GM21619 (cell line): Measurements from ENCODE around the gene MRPL14.
A peak's percentile ranks its signal among the peaks of the same experiment; 100 is the strongest.

Source experiments
- ATAC-seq: cut with Tn5 transposase; IDR thresholded peaks from one replicate; pipeline ENCODE4 v1.9.1; 2021; ENCODE audit not compliant: unreplicated experiment

The MRPL14 gene

DNA sequence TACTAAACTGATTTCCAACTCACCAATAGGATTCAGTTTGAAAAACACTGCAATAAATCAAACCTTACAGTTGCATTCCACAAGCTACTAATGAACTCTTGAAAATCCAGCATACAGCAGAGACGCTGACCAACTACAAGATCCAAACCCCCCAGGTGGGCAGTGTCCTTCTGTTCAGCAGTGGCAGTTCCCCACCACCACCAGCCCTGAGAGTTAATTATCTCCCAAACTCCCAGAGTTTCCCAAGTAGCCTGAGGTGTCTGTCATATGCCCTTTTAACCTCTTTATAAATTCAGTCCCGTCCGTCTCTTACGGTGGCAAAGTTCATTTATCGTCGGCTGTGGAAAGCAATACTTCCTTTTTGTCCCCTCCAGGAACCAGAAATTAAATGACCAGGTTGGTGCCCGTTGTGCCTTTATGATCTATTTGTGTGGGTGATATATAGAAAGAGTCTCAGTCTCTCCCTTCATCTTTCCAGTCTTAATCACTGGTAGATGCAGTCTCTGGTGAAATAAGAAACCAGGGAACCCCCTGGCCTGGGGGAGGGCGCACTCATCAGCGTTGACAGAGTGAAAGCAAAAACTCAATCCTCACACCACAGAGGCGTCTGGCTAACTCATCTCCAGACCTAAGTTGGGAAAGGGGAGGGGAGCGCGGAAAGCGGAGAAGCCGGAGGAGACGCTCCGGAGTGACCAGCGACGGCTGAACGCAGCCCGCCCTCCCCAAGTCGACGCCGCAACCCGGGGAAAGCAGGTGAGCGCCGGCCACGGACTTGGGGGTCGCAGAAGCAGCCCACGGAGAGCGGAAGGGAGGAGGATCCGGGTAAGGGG, 717 bp downstream of the MRPL14 start:
- peak; percentile 46 for ATAC-seq

DNA sequence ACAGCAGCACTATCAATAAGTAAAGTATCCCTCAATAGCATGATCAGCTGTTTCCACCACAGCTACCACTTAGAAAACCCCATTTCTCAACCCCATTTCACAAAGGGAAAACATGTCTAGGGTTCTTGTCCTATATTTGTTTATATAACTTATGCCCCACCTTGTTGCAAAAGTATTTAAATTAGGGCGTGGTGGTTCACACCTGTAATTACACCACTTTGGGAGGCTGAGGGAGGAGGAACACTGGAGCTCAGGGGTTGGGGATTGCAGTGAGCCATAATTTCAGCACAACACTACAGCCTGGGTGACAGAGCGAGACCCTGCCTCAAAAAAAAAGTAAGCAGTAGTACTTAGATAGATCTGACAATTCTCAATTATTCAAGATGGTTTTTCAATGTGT, 3.7 kb downstream of the MRPL14 start:
- ATAC-seq: no peak

DNA sequence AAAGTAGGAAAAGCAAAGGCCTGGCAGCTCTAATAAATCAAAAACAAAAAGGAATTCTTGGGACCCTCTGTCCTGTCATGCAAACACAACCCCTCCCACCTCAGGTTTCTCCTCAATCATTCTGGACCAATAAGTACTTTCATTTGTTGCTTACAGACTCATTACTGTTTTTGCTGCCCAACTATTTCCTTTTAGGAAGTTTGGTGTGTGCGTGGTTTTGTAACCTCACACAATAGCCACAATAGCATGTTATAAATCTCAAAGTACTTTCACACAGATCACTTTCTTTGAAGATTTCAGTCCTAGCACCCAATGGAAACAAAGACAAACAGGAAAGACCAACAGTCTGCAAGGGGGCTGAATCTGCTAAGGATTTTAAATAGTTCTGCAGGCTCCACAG, 4.5 kb downstream of the MRPL14 start:
- no peak for ATAC-seq

DNA sequence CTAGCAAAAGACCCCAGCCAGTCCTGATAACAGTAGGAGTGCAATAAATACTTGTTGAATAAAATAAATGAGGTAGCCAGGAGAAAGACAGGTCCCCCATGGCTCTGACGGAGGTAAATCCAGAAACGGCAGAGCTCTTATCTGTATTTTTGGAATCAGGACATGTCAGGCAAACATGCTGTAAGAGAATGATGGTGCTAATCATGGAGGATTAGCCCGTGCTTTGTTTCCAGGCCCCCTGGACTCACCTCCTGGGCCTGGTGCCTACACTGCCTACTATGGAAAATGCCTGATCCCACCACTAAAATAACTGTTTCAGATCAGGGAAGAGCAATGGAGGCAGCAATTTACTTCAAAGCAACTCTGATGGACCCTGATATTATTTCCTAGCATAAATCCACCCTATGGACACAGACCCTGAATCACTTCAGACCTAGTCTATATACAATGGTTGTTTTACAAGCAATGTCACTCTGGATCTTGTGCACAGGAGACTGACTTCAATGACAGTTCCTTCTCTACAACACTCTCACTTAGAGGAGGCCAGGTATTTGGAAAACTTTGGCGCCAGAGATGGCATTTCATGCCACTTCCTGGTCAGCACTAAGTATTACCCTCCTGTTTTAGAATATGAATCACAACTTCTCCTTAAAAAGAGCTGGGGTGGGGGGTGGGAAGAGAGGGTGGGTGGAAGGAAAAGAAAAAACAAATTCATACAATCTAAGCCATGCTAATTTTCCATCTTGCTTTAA, 6.4 kb downstream of the MRPL14 start:
- no peak for ATAC-seq

DNA sequence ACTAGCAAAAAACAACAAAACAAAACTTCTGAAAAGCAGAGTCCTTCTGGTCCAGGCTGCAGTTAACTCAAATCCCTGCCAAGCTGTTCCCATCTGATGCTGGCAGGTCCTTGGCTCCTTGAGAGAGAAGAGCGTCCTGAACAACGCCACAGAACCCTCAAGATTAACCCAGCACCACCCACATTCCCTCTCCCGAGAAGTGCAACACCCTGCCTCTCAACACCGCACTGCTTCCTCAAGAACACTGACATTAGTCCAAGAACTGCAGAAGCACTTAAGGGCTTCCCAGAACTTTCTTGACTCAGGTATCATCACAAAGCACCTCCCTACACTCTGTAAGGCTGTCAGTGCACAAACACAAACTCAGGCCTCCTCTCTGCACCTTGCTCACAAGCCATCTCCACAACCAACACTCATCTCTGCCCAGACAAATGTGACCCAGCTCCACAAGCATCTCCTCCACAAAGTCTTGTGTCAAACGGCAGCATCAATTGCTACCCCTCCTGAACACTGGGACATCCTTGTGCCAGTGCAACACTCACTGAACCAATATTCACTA, 7.5 kb downstream of the MRPL14 start:
- no peak for ATAC-seq

DNA sequence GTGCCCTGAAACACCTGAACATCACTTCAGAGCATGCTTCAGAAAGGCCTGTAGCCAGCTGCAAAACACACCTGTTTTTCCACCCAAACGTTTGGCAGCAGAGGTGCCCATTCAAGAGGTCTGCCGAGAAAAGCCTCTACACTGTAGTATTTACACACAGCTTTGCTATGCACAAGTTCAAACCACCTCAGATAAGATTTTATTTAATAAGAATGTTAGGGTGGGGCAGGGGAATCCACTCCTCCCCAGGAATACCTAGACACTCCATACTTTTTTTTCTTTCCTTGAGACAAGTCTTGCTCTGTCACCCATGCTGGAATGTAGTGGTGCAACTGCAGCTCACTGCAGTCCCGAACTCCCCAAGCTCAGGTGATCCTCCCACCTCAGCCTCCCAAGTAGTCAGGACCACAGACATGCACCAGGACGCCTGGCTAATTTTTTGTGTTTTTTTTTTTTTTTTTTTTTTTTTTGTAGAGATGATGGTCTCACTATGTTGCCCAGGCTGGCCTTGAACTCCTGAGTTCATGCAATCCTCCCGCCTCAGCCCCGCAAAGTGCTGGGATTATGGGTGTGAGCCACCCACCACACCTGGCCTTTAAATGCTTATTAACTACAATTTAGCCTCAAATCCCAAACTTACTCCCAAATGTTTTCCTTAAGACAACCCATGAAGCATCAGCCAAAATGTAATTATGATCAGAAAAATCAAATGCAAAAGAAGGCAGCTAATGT, 9.7 kb downstream of the MRPL14 start:
- ATAC-seq: no peak

DNA sequence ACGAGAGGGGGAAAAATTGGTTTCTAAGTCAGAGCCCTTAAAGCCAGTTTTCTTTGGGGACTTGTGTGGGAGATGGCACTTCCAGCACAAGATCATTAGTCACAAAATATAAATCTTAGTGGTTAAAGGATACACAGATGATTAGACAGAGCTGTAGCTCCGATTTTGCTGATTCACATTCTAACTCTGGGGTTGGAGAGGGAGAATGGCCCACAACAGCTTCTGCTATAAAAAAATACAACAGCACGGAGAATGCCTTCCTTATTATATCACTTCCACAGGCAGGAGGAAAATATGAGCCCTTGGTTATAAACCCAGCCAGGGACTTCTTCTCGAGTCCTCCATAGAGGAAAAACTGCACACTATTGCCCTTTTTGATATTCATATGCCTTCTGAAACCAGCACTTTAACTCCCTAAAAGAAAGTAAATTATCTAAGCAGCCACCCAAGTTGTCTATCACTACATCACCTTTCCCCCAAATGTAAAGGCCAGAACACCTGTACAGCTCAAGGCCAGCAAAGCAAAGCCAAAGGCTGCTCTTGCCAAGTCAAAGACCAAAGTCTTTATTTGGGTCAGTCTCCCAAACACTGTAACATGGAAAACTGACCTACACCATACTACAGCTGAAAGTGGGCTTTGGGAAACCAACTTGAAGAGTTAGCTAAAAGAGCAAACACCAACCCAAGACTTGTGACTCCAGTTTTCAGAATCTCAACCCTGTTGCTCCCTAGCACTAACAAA, 10.4 kb downstream of the MRPL14 start:
- no peak for ATAC-seq

DNA sequence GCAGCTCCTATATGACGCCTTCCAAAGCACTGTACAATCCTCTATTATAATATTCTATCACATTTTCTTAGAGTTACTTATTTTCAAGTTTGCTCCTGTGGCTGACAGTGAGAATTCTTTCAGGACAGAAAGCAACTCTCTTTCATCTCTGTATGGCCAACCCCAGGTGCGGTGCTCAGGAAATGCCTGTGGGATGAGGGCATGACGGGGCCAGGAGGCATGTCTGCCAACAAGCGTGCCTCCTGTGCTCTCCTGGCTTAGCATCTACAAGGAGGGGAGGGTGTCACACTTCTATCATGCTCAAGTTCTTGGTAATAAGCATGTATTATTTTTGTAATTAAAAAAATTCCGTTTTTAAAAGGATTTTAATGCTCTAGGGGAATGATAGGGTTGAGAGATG, 11.4 kb downstream of the MRPL14 start:
- no peak for ATAC-seq

DNA sequence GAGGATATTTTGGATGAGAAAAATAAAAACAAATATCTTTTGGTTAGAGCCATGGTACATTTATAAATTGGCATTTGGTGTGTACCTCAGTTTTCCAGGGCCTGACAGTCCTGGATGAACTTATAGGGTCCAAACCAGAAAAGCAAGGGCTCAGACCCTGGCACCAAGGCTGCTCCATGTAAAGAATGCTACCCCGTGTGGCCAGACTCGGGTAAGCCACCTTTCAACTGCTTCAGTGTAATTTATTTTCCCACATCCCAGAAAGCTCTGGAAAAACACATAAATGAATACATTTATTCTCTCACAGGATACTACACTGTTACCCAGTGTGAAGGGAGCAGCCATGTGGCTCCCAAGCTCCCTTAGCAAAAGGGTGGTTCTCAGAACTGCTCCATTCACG, 13.8 kb downstream of the MRPL14 start:
- ATAC-seq: no peak

DNA sequence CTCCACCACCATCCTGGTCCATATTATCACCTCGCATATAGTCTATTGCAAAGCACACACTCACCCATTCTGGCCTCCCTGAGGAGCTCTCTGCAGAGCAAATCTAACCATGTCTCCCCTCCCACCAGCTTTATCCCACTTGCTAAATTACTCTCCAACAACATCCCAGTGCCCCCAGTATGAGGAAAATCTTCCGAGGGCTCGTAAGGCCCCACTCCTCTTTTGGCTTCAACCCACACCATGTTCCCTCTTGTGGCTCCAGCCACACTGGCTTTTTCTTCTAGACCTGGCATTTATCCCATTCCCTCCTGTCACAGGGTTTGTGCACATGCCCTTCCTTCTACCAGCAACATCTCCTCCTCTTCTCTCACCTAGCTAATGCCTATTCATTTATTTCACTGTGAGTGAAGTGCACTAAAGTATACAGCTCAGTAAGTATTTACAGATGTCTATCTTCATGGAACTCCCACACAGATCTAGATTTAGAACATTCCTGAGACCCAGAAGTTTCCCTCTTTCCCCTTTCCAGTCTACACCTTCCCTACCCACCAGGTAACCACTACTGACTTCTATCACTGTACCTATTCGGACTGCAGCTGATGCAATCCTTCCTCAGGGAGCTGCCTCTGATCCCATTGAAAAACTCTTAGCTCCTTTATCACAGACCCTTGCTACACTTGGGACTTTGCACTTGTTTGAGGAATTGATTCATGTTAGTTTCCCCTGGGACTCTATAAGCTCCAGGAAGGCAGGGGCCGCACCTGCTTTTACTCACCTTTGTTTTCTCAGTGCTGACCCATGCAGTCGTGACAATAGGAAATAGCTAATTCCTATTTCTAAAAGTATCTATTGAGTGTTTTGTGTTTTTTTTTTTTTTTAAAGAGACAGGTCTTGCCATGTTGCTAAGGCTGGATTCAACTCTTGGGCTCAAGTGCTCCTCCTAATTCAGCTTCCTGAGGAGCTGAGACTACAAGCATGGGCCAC, 15.5 kb downstream of the MRPL14 start:
- ATAC-seq: no peak

DNA sequence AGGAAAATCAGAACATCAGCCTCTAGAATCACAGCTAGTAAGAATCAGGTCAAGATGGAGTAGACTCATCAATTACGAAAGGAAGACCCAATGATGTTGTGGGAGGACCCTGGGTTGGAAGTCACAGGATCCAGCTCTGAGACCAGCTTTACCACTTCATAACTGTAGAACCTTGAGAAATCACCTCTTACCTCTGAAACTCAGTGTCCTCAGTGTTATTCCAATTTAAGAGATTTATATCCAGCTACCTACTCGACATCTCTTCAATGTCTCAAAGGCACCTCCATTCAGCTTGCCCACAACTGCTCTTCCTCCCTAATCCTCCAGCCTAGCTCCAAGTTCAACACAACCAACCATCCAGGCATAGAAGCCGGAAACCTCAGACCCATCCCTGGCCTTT, 16.3 kb downstream of the MRPL14 start:
- ATAC-seq: no peak

DNA sequence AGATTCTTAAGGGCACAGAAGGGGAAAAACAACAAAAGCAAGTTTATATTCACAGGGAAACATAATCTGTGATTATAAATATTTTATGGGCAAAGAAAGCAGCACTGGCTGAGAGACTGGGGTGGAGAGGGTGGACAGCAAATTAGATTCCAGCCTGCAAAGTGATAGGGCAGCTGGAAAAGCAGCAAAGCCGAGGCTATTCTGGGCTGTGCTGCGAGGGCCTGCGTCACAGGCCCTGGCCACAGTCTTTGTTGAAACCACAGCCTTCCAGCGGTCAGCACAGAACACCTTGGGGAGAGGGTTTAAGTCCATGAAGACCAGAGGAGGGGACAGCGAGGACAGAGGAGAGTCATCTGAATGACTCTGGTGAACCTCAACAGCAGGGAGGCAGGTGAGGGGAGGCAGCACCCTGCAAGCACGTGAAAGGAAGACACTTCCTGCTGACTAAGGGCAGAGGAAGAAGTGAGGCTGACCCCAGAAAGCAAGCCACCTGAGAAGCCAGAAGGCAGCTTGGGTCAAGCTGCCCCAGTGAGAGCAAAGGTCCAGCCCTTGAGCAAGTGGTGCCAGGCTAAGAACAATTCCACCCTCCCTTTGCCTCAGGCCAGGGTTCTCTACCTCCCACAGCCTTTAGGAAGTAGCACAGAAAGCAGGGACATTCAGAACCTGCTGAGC, 17.1 kb downstream of the MRPL14 start:
- no peak for ATAC-seq

DNA sequence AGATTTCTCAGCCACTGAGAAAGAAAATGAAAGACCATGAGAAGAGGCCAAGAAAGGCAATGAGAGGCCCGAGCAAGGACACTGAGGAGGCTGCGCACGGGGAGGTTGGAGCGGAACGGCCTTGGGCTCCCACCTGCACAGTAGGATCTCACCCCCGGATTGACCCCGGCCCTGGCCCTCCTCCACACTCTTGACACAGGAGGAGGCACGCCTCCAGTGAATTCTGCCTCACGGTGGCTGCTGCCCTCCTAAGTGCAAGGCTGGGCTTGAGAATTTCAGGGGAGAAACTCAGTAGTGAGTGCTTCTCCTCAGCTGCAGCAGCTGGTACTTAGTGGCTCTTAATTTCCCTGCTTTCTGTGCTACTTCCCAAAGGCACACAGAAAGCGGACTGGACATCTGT, 18.0 kb downstream of the MRPL14 start:
- no peak for ATAC-seq

DNA sequence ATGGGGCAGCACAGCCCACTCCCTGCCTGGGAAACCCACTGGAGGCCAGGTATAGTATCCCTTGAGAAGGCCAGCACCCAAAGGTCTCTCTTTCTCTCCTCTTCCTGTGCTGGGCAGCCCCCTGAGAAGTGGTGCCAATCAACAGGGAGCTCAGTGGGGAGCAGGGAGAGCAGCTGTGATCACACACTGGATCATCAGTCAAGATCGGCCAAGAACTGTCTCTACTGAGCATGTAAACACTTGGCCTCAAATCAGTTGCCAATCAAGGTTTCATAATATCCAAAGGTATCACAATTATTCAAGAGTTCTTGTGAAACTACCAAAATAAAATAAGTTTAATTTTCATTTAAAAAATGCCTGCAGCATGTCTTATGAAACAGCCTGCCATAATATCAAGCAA, 18.8 kb downstream of the MRPL14 start:
- ATAC-seq: no peak

DNA sequence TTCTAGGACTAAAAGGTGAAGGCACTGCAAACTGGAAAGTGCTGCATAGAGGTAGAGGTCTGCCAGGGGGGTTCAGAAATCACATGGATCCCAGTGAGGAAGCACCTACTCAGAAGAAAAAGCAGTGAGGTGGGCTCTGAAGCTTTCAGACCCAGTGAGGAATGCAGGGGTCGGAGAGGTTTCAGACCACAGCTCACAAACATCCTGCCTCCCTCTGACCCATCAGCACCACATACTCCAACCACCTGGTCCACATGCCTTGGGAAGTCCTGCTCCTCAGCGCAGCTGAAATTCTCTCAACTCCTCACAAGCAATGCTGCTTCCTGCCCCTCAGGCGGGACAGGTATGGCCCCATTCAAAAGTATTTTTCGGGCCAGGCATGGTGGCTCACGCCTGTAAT, 20.2 kb downstream of the MRPL14 start:
- ATAC-seq: no peak

DNA sequence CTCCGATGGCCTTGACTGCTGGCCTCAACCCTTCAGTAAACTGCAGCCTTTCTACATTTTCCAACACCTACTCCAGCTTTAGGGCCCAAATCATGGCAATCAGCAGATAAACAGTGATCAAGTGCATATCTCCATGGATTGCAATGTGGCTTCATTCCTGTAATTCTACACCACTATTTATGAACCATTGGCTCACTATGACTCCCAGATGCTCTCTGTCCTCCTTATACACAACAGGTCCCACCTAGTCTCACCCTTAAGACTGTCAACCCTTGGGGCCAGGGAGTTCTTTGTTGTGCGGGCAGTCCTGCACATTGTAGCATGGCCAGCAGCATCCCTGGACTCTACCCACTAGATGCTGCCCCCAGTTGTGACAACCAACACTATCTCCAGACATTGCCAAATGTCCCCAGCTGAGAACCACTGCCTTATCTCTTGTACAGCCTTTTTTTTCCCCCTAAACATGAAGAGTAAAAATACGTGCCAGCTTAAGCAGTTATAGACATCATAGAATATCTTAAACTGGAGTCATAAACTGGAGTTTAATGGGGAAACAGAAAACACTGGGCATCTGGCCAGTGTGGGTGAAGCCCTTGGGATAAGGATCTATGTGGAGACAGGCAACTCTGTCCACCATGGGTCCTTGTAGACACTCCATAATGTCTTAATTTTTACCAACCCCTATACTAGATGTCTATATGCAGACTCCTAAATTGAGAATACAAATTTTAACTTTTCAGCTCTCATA, 21.1 kb downstream of the MRPL14 start:
- ATAC-seq: no peak

DNA sequence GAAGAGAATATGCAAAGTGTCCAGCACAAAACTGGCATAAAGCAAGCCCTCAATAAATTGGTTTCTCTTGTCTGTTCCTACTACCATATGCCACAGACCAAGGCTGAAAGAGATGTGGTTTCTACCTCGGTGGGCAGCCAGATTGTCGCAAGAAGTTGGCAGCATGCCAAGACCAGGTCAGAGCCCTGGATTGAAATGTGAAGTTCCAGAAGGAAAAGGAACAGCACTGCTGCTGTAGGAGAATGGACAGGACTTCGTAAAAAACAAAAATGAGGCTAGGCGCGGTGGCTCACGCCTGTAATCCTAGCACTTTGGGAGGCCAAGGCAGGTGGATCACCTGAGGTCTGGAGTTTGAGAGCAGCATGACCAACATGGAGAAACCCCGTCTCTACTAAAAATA, 22.1 kb downstream of the MRPL14 start:
- ATAC-seq: no peak

DNA sequence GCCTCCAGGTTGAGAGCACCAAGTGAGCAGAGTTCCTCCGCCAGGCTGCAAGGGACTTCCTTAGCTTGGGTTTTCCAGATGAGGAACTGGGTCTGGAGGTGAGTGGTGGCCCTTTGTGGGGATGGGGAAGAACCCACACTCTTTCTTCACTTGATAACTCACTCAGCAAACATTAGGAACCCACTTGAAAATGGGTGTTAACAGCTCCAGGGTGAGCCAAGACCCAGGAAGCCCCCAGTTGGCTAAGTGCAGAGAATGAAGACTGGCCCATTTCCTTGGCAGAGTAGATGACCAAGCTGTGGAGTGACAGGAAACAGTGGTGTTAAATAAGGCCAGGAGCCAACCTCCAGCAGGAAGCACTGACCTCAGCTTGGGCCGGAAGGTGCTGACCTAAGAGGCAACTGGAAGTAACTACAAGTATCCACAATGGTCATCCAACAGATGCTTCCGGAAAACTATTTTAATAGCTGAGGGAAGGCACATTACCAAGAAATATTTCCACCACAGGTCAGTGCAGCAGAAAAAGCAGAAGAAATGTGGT, 22.7 kb downstream of the MRPL14 start:
- ATAC-seq: no peak
